GM12801 (cell line): ENCODE measurements around the gene PRKCH.

Experiments used
- CTCF ChIP-seq: IDR thresholded peaks from one replicate; pipeline ENCODE4 v1.5.1; 2011; ENCODE audit warnings: control low read depth; ENCODE audit not compliant: insufficient read length; ENCODE audit errors: extremely low read depth

The PRKCH gene

GRCh38 chr14:61281948-61282275, 39.5 kb upstream of the PRKCH start:
- TF ChIP-seq CTCF = no peak

- TF ChIP-seq CTCF = no peak
These were observed 38.6 kb upstream of the PRKCH start for GRCh38 chr14:61282746-61283145.

- TF ChIP-seq CTCF = no peak
These were observed 37.4 kb upstream of the PRKCH start for GRCh38 chr14:61284001-61284400.

GRCh38 chr14:61285364-61285763, 36.0 kb upstream of the PRKCH start:
- TF ChIP-seq CTCF = no peak

- TF ChIP-seq CTCF = no peak
These were observed 34.2 kb upstream of the PRKCH start for GRCh38 chr14:61287196-61287595.

GRCh38 chr14:61288228-61288627, 33.2 kb upstream of the PRKCH start:
- TF ChIP-seq CTCF = no peak

- no peak for TF ChIP-seq CTCF
These were observed 32.7 kb upstream of the PRKCH start for GRCh38 chr14:61288720-61289119.

GRCh38 chr14:61290701-61291100, 30.7 kb upstream of the PRKCH start:
- TF ChIP-seq CTCF = no peak
